ENCODE measurements around the gene OR2A14. TPM values are rescaled to one million over a fixed set of nuclear protein-coding genes. Genes with fewer than 3 reads are reported as not detected.

Gene OR2A14
- total RNA-seq, 1 experiment from 2014 or later, result not detected

- H2AFZ ChIP-seq (ENCODE audit: low read length), result no peak overlapping the region
- H2BK15ac ChIP-seq (ENCODE audit: low read depth, low read length), result no peak overlapping the region
- Mint-ChIP-seq H3K4me1 (no peaks in the 10 kb centered on the region), H3K9me3 (no peaks in the 10 kb centered on the region), H3K36me3 (ENCODE audit: insufficient read depth in 1 of 3, low read depth in 3 of 3) (no peaks in the 10 kb centered on the region), H3K27ac (no peak overlapping the region; a peak in 1 of 7 replicates), H3K27me3 (ENCODE audit: low read depth) (peaks cover 2% of the 10 kb centered on the region; the same call in 1 of the 2 replicates), H3K4me3 (no peak overlapping the region)
- no peak overlapping the region for H3K27ac ChIP-seq (ENCODE audit: insufficient read length, low read depth, low read length)
- no peaks in the 10 kb centered on the region for H3K79me2 ChIP-seq (ENCODE audit: insufficient read depth, low read length)
- H4K91ac ChIP-seq (ENCODE audit: insufficient read length, low read depth, low read length), result no peak overlapping the region
- H3K27me3 ChIP-seq (ENCODE audit: insufficient read depth, low read length), result no peaks in the 10 kb centered on the region
- H2BK120ac ChIP-seq (ENCODE audit: low read depth, low read length, poor library complexity, severe bottlenecking), result no peak overlapping the region
- no peak overlapping the region for H3K4ac ChIP-seq (ENCODE audit: low read depth, low read length)
- no peak overlapping the region for H3K56ac ChIP-seq (ENCODE audit: insufficient read length, low read depth, low read length)
- H3K14ac ChIP-seq (ENCODE audit: insufficient read depth, low read length), result no peak overlapping the region
- no peak overlapping the region for H4K8ac ChIP-seq (replicated peaks; ENCODE audit: insufficient read length, low read depth, low read length)
- no peak overlapping the region for H2BK5ac ChIP-seq (ENCODE audit: insufficient read length, low read length)
- TF ChIP-seq CTCF (conservative IDR thresholded peaks at IDR 0.05), result peak; percentile 26; the same call in 1 of the 3 replicates
- H3K23ac ChIP-seq (ENCODE audit: insufficient read length, low read depth, low read length), result no peak overlapping the region
- no peak overlapping the region for H2AK5ac ChIP-seq (ENCODE audit: insufficient read length, low read length)
- no peaks in the 10 kb centered on the region for H3K79me1 ChIP-seq (ENCODE audit: insufficient read depth, low read depth, low read length, poor library complexity, severe bottlenecking)
- no peak for DNase-seq
- no CpG with 5 or more reads among the region's 8 CpGs for WGBS (ENCODE audit: extremely low coverage, insufficient read length, low lambda C conversion rate)
- H3K4me2 ChIP-seq (ENCODE audit: insufficient read depth, insufficient read length, low read length), result no peak overlapping the region
- no peak overlapping the region for H2BK20ac ChIP-seq (ENCODE audit: low read depth, low read length, poor library complexity, severe bottlenecking)
- H2BK12ac ChIP-seq (ENCODE audit: insufficient read length, low read depth, low read length), result no peak overlapping the region
- H3K23me2 ChIP-seq (ENCODE audit: insufficient read length, low read depth, low read length, poor library complexity, severe bottlenecking), result no peaks in the 10 kb centered on the region
- no peak overlapping the region for H3T11ph ChIP-seq (ENCODE audit: low read length)
- H4K20me1 ChIP-seq (ENCODE audit: control insufficient read depth, insufficient read depth, insufficient read length), result no peaks in the 10 kb centered on the region
- no peaks in the 10 kb centered on the region for H3K4me1 ChIP-seq (ENCODE audit: insufficient read depth, low read length)
- no peak overlapping the region for H3K18ac ChIP-seq (ENCODE audit: insufficient read length, low read depth, low read length)
- H3K9ac ChIP-seq (ENCODE audit: extremely low read depth, insufficient read length, low read length), result no peak overlapping the region
- no peaks in the 10 kb centered on the region for H3K9me3 ChIP-seq (ENCODE audit: control insufficient read depth, low read depth, low read length)
- H4K5ac ChIP-seq (ENCODE audit: insufficient read length, low read depth, low read length), result no peak overlapping the region
Observed at GRCh38 chr7:144118341-144118740, 4.6 kb upstream of the OR2A14 start.

All from H9 (cell line).